Heart right ventricle (tissue), 16 donors: ENCODE data around the gene CRISP1. TPM values are rescaled to one million over a fixed set of nuclear protein-coding genes. Genes with fewer than 3 reads are reported as not detected.

ENCODE experiments used
- ATAC-seq, 8 donors: fragments of 200-7000 bp; cut with Tn5 transposase; one replicate each; pipeline ENCODE4 v1.9.1; 2020; ENCODE audit warnings: mild to moderate bottlenecking in 8 of 8, moderate library complexity in 8 of 8, moderate number of reproducible peaks in 1 of 8
- DNase-seq, 2 donors: peaks; one replicate each; pipeline ENCODE4 v3.0.0-alpha.2; 2020
- H3K27ac ChIP-seq, 10 donors: fragments of 200-600 bp; sonication (generic) in 2 of 10; one replicate each; pipeline versions ENCODE4 v1.5.0 to v1.8.0; 2020 to 2022; ENCODE audit warnings: mild to moderate bottlenecking in 3 of 10
- H3K27me3 ChIP-seq, 7 donors: fragments of 200-600 bp; one replicate each; pipeline ENCODE4 v1.8.0; 2021 to 2022; ENCODE audit warnings: mild to moderate bottlenecking in 2 of 7
- H3K36me3 ChIP-seq, 9 donors: fragments of 200-600 bp; sonication (generic) in 1 of 9; one replicate each; pipeline versions ENCODE4 v1.5.0 to v1.8.0; 2020 to 2022; ENCODE audit warnings: mild to moderate bottlenecking in 2 of 9
- H3K4me1 ChIP-seq, 9 donors: fragments of 200-600 bp; sonication (generic) in 1 of 9; one replicate each; pipeline versions ENCODE4 v1.5.0 to v1.8.0; 2020 to 2022; ENCODE audit warnings: mild to moderate bottlenecking in 4 of 9
- H3K4me3 ChIP-seq, 10 donors: fragments of 200-600 bp; sonication (generic) in 2 of 10; one replicate each; pipeline versions ENCODE4 v1.5.0 to v1.8.0; 2020 to 2022; ENCODE audit warnings: mild to moderate bottlenecking in 7 of 10, moderate library complexity in 2 of 10
- H3K9me3 ChIP-seq, 11 donors: fragments of 200-600 bp in 10 of 11; sonication (generic) in 2 of 11; one replicate each; pipeline versions ENCODE4 v1.5.0 to v1.8.0; 2013 to 2022; ENCODE audit warnings: mild to moderate bottlenecking in 2 of 11, control low read depth in 1 of 11, moderate library complexity in 1 of 11
- WGBS, 2 donors: extraction: QIAGEN DNeasy Blood & Tissue Kit; methylation state at CpG; one replicate each; pipeline ENCODE4 v1.1.7; 2013; ENCODE audit warnings: inconsistent platforms in 1 of 2; 5-methylcytosine and 5-hydroxymethylcytosine counted together
- intact Hi-C, 10 donors: fragments of 100-400 bp; cut with DNase I; formaldehyde crosslinking; loops; one replicate each; pipeline versions ENCODE4 v1.11.1 to v1.14.2; 2022
- polyA plus RNA-seq, 2 donors: library from polyadenylated mRNA; stranded (reverse); fragments of 200-250 nt; gene quantifications; one replicate each; pipeline ENCODE4 v1.2.3, GENCODE V29; 2013
- total RNA-seq, 10 donors: library from RNA; stranded (reverse); fragmentation: NEBNext Ultra II Directional in 3 of 10; extraction: Animal tissue kit (Norgen Biotek cat#: 25700) in 3 of 10; gene quantifications; one replicate each; pipeline versions ENCODE4 v1.2.1 to v1.2.4, GENCODE V29; 2021 to 2023
- TF ChIP-seq, protein P1 (sequence below), 9 donors: fragments of 200-600 bp; sonication (generic) in 2 of 9; IDR thresholded peaks; one replicate each; pipeline versions ENCODE4 v1.5.0 to v1.8.0; 2021 to 2022; ENCODE audit warnings: antibody characterized with exemption in 9 of 9, mild to moderate bottlenecking in 5 of 9, moderate library complexity in 1 of 9
- donor health status: Arrhythmogenic right ventricular cardiomyopathy.
- donor health status: ischemic (EF 13 %, LVEDD 7.1; RV severe dilation, severe dysfunction).
- donor health status: healthy with polysubstance abuse.
- donor health status: DM: no; HTN: yes; CAD: no.
- donor health status: DM: no; HTN: no; CAD: no.
- donor health status: ischemic (EF 25% LVEDD 6.9; RV normal size, moderate dysfunction).
- donor health status: ischemic (EF 25% LVEDD 5.7; RV mildly dilated, moderate dysfunction).
- donor health status: healthy.
- donor health status: DM: yes; HTN: yes; CAD: no.
- donor health status: Ischemic cardiomyopathy.
- donor health status: ischemic (EF 35%, LVEDD 5.7; RV mildly dilated, moderate dysfunction).
- donor health status: nonischemic (EF 11% LVEDD 7.7; RV severe dilation, severe dysfunction).
- donor health status: DM: yes; HTN: yes; CAD: no.
- donor health status: PGD.
- donor health status: ischemic (EF 29% LVEDD 5.4; RV normal size, mild dysfunction).
- donor health status: nonischemic (EF 23%, LVEDD 6.1; RV moderate dilation, normal function).

Gene CRISP1
- total and polyA plus RNA-seq, 12 donors: not detected

GRCh38 chr6:49790341-49790740, 76.0 kb downstream of the CRISP1 start:
- Histone ChIP-seq H3K9me3 (no peaks in the 10 kb centered on the region), H3K4me3 (no peak overlapping the region), H3K36me3 (no peaks in the 10 kb centered on the region), H3K27me3 (no peaks in the 10 kb centered on the region), H3K27ac (no peak overlapping the region), H3K4me1 (no peaks in the 10 kb centered on the region)
- 68 to 70% methylated on average over 2 of the region's 2 CpGs for WGBS, 2 donors
- intact Hi-C loops: no loop called here
- ATAC-seq (no peak), DNase-seq (no peak)
- TF ChIP-seq, protein P1, sequence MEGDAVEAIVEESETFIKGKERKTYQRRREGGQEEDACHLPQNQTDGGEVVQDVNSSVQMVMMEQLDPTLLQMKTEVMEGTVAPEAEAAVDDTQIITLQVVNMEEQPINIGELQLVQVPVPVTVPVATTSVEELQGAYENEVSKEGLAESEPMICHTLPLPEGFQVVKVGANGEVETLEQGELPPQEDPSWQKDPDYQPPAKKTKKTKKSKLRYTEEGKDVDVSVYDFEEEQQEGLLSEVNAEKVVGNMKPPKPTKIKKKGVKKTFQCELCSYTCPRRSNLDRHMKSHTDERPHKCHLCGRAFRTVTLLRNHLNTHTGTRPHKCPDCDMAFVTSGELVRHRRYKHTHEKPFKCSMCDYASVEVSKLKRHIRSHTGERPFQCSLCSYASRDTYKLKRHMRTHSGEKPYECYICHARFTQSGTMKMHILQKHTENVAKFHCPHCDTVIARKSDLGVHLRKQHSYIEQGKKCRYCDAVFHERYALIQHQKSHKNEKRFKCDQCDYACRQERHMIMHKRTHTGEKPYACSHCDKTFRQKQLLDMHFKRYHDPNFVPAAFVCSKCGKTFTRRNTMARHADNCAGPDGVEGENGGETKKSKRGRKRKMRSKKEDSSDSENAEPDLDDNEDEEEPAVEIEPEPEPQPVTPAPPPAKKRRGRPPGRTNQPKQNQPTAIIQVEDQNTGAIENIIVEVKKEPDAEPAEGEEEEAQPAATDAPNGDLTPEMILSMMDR (IDR thresholded peaks at IDR 0.05): no peak

GRCh38 chr6:49787176-49787575, 79.2 kb downstream of the CRISP1 start, which contains the start of gene PGK2:
PGK2 (minus strand) TSS chr6:49787285; CDS start chr6:49787187, 98 bp downstream.
- Histone ChIP-seq H3K4me1 (no peaks in the 10 kb centered on the region), H3K27ac (no peak within 1 kb of the TSS), H3K27me3 (no peaks in the 10 kb centered on the region), H3K9me3 (no peaks in the 10 kb centered on the region), H3K4me3 (no peak within 1 kb of the TSS), H3K36me3 (no peaks in the 10 kb centered on the region)
- intact Hi-C loops: no loop called here
- TF ChIP-seq, protein P1 (IDR thresholded peaks at IDR 0.05): no peak
- ATAC-seq: no peak
- no peak for DNase-seq
- 80 to 83% methylated on average over 8 of the region's 8 CpGs for whole genome bisulfite sequencing, 2 donors

GRCh38 chr6:49784272-49784671, 82.1 kb downstream of the CRISP1 start:
- H3K27ac ChIP-seq: no peak overlapping the region
- no peak overlapping the region for H3K4me3 ChIP-seq
- TF ChIP-seq, protein P1 (IDR thresholded peaks at IDR 0.05): no peak
- intact Hi-C loops: no loop called here
- no peaks in the 10 kb centered on the region for H3K36me3 ChIP-seq
- ATAC-seq (no peak), DNase-seq (no peak)
- H3K9me3 ChIP-seq: no peaks in the 10 kb centered on the region
- H3K27me3 ChIP-seq: no peaks in the 10 kb centered on the region
- no peaks in the 10 kb centered on the region for H3K4me1 ChIP-seq

Other genes starting within 250 kb of the CRISP1 start
- under 1 TPM in 5 of 10 donors, not detected in 5; 0.12 to 0.66 (median 0.38) TPM for gene RHAG, start 229.7 kb downstream of the CRISP1 start, total RNA-seq
- gene RHAG, start 229.7 kb downstream of the CRISP1 start, polyA plus RNA-seq: under 1 TPM; 0.41 to 0.95 TPM
- not detected for gene CRISP2, start 153.0 kb downstream of the CRISP1 start, total RNA-seq
- gene CRISP2, start 153.0 kb downstream of the CRISP1 start, polyA plus RNA-seq: not detected
- 1 to 10 TPM in 1 of 10 donors, not detected in 9; 1.3 TPM for gene CRISP3, start 122.1 kb downstream of the CRISP1 start, total RNA-seq
- under 1 TPM in 1 of 2 donors, not detected in 1; 0.06 TPM for gene CRISP3, start 122.1 kb downstream of the CRISP1 start, polyA plus RNA-seq
- not detected for gene PGK2, start 79.2 kb downstream of the CRISP1 start, total RNA-seq
- gene PGK2, start 79.2 kb downstream of the CRISP1 start, polyA plus RNA-seq: not detected
- gene DEFB114, start 97.6 kb upstream of the CRISP1 start, total RNA-seq: not detected
- gene DEFB114, start 97.6 kb upstream of the CRISP1 start, polyA plus RNA-seq: not detected
- not detected for gene DEFB113, start 103.1 kb upstream of the CRISP1 start, total RNA-seq
- not detected for gene DEFB113, start 103.1 kb upstream of the CRISP1 start, polyA plus RNA-seq
- gene DEFB110, start 155.5 kb upstream of the CRISP1 start, total RNA-seq: not detected
- not detected for gene DEFB110, start 155.5 kb upstream of the CRISP1 start, polyA plus RNA-seq
- gene DEFB112, start 183.4 kb upstream of the CRISP1 start, total RNA-seq: not detected
- gene DEFB112, start 183.4 kb upstream of the CRISP1 start, polyA plus RNA-seq: not detected